NK-92 (cell line): ENCODE measurements around the gene SCAF8.
"Not testable (repeated sequence)": the region's sequence is repeated elsewhere in the genome, so short reads cannot be mapped to it uniquely, and the experiment has no call there.

Experiments used
- DNase-seq: peaks from one replicate; lab custom pipeline; 2025; ENCODE audit not compliant: unreplicated experiment; lab: John Stamatoyannopoulos, UW

Gene SCAF8

DNA sequence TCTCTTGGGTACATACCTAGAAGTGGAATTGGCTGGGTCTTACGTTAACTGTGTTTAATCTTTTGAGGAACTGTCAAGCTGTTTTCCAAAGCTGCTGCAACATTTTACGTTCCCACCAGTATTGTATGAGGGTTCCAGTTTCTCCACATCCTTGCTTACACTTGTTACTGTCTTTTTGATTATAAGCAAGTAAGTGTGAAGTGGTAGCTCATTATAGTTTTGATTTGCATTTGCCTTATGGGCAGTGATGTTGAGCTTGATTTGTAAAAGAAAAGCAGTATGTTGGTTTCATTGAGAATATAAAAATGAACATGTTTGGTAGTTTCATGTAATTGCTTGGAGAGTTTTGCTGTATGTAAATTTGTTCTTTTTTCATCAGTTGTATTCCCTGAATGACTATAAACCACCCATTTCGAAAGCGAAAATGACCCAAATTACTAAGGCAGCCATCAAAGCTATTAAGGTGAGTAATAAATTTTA, 40.4 kb downstream of the SCAF8 start:
- DNase-seq = no peak

DNA sequence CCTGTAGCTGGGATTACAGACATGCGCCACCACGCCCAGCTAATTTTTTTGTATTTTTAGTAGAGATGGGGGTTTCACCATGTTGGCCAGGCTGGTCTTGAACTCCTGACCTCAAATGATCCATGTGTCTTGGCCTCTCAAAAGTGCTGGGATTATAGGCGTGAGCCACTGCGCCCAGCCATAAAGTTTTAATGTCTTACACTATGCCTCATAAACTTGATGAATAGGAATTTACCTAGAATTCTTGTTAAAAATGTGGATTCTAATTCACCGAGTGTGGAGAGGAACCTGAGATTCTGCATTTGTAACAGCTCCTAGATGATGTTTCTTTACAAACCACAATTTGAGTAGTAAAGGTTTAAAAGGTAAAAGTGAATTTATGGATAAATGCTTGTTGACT, 45.9 kb downstream of the SCAF8 start:
- not testable (repeated sequence) for DNase-seq

DNA sequence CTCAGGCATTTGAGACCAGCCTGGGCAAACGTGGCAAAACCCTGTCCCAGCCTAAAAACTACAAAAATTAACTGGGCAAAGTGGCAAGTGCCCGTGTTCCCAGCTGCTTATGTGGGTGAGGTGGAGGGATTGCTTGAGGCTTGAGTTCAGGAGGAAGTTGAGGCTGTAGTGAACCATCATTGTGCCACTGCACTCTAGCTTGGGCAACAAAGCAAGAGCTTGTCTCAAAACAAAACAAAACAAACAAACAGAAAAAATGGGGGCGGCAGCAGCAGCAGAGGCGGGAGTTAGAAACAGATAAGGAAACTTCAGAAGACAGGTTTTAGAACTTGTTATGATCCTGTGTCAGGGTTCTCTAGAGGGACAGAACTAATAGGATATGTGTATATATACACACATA, 49.0 kb downstream of the SCAF8 start:
- no peak for DNase-seq

DNA sequence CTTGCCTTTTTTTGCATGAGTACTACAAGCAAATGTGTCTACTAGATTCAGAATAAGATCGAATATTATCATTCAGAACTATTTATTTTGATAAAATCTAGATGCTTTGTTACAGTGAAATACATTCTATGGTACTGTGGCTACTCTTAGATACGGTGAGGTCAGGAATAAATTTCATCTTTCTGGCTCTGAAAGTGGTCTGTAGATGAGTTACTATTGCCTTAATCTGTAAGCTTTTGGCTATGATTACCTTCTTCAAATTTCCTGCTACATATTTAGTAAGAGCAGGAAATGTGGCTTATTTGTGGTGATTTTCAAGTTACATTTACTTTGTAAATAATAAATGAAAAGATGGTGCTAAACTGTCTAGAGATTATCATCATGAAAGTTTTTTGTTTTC, 50.0 kb downstream of the SCAF8 start:
- DNase-seq = no peak

DNA sequence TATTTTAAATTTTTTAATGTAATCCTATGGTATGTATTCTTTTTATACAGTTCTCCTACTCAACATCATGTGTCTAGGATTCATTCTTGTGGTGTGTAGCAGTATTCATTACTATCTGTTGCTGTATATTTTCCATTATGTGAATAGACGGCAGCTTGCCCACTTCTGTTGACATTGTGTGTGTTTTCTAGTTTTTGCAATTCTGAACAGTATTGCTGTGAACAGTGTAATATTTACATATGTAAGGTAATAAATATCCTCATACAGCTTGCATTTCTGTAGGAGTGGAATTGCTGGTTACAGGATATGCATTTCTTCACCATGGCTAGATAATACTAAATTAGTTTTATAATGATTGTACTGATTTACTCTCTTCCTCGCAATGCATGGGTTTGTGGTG, 51.9 kb downstream of the SCAF8 start:
- no peak for DNase-seq

DNA sequence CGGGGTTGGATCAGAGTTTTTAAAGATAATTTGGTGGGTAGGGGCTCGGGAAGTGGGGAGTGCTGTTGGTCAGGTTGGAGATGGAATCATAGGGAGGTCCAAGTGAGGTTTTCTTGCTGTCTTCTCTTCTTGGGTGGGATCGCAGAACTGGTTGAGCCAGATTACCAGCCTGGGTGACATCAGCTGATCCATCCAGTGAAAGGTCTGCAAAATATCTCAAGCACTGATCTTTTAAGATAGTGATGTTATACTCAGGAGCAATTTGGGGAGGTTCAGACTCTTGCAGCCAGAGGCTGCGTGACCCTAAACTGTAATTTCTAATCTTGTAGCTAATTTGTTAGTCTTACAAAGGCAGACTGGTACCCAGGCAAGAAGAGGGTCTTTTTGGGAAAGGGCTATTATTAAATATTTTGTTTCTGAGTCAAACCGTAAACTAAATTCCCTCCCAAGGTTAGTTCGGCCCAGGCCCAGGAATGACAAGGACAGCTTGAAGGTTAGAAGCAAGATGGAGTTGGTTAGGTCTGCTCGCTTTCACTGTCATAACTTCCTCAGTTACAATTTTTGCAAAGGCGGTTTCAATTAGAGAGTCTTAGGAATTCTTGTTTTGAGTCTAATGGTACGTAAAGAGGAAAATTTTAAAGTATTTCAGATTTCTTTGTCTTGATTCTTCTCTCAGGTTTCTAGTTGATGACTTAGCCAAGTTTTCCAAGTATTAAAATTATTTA, 53.1 kb downstream of the SCAF8 start:
- no peak for DNase-seq

DNA sequence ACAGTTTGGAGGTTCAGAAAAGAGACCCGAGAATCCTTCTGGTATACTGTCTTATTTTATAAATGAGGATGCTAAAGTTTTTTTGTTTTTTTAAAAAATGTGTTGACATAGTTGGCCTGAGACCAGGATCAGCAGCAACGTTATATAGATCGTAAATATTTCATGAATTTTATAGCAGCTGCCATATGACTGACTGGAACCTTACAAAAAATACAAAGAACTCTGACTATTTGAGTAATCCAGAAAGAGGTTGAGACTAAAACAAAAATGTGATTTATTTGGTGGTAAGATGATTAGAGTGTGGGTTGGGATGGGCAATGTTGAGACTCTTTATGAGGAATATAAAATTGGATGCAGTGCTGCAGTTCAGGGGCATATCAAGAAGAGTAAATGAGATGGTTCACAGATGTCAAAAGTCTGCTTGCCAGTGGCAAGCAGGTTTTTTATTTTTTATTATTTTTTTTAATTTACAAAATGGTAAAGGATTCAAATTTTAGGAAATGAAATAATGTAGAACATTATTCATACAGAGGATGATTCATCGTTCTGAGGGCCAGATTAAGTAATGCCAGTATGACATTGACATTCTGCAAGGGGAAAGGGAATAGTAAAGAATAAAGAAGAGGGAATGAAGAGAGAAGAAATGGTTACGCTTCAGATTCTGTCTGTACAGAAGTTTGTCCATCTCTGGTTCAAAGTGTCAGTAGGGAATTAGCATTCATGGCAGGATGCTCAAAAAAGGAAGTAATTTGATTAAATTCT, 58.5 kb downstream of the SCAF8 start:
- no peak for DNase-seq

DNA sequence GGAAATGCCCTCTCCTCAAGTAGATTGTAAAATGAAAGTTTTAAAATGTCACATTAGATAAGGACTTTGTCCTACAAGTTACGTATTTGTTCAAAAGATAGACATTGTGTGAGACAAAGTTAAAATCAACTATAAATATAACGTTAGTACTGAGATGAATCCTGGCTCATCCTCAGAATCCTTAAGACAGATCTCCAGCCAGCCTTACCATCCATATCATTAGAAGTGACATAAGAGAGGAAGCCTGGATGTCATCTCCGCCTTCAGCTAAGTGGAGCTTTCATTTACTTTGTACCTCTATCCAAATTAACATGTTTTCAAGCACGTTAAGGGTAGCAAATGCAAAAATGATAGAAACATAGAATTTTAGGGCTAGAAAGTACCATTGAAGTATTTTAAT, 59.1 kb downstream of the SCAF8 start:
- DNase-seq = no peak

DNA sequence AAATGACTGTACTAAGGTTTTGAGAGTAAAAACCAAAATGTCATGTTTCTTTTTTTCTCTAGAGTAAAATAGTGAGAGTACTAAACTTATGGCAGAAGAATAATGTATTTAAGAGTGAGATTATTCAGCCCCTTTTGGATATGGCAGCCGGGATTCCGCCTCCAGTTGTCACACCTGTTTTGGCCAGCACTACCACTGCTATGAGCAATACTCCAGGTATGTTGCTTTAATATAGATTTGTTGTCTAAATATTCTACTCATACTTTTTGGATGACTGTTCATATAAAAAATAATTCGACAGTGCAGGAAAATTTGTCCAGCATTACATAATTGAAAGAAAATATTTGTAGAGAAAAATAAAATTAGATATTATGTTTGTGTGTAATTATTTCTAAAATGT, 59.5 kb downstream of the SCAF8 start:
- no peak for DNase-seq

DNA sequence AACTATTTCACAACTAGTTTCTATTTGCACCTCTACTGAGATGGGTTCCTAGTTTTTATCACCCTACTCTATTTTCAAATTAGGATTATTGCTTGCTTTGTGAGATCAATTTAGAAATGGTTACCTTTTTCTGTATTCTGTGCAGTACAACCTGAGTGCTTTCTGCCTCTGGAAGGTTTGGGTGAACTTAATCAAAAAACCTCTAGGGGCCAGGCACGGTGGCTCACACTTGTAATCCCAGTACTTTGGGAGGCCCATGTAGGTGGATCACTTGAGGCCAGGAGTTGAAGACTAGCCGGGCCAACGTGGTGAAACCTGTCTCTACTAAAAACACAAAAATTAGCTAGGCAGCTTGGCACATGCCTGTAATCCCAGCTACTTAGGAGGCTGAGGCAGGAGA, 63.3 kb downstream of the SCAF8 start:
- no peak for DNase-seq

DNA sequence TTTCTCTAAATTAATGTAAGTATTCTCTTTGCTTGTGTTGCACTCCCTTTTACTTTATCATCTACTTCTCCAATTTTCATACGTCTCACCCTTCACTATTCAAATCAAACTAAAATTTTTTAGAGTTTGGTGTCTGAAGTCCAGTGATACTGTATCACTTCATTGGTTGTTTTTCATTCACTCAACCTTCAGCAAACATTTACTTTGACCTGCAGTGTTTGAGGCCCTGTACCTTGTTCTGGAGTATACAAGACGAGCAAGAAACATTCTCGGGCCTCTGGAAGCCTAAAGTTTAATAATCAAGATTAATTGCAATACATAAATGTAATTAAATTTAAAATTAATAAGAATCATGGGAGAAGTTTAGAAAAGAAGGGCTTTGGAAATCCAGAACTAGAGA, 64.6 kb downstream of the SCAF8 start:
- DNase-seq = no peak

DNA sequence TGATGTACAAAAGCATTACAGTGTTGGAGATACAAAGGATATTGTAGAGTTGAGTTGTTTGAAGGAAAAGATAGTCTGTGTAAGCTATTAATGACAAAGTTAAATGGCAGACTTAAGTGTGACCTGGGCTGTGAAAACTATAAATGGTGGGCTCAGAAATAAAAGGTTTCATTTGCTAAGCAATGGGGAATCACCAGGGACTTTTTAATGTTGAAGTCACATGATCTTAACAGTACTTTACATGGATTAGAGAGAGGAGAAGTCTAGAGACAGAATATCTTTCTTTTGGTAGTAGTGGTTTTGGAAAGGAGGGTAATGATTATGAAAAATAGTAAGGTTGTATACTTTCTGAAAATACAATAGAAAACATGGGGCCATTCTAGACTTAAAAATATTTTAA, 67.1 kb downstream of the SCAF8 start:
- DNase-seq = no peak

DNA sequence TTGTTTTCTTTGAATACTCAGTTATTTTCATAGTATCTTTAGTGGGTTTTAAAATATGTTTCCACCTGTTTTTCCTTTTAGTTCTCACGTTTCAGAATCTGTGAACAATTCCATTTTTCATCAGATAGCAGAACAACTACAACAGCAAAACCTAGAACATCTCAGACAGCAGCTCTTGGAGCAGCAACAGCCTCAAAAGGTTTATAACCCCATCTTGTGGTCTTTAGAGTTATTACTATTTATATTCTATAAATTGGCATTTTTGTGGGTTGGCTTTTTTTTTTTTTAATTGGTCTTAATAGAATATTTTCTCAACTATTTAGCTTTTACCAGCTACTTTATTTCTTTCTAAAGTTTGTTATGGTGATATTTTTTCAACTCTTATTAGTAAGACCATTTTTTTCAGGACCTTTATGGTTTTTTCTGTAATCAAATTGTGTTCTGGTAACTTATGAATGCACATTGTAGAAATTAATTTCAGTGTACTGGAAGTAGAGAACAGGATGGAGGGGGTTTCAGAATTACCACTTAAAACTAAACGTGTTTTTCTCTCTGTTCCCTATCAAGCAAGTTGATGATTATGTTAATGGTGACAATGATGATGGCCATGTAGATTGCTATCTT, 72.2 kb downstream of the SCAF8 start:
- no peak for DNase-seq

DNA sequence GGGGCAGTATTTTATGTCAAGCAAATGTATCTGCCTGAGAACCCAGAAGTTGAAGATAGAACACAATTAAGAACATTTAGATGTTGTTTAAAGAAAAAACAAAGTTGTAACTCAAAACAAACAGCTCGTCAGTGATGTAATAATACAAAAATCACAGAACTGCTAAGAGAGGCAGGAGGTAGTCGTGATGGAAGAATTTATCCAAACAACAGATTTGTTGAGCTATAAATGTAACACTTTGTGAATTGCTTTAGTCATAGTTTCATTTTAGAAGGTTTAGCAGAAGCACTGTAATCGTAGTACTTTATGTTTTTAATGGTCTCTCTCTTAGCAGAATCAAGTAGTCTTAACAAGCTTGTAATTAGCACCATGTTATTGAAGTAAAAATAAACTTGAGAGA, 73.6 kb downstream of the SCAF8 start:
- DNase-seq = no peak

DNA sequence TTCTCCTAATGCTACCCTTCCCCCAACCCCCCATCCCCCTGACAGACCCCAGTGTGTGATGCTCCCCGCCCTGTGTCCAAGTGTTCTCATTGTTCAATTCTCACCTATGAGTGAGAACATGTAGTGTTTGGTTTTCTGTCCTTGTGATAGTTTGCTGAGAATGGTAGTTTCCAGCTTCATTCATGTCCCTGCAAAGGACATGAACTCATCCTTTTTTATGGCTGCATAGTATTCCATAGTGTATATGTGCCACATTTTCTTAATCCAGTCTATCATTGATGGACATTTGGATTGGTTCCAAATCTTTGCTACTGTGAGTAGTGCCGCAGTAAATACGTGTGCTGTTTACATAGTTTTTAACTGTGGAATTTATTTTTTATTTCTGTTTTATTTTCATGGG, 78.4 kb downstream of the SCAF8 start:
- DNase-seq = not testable (repeated sequence)

DNA sequence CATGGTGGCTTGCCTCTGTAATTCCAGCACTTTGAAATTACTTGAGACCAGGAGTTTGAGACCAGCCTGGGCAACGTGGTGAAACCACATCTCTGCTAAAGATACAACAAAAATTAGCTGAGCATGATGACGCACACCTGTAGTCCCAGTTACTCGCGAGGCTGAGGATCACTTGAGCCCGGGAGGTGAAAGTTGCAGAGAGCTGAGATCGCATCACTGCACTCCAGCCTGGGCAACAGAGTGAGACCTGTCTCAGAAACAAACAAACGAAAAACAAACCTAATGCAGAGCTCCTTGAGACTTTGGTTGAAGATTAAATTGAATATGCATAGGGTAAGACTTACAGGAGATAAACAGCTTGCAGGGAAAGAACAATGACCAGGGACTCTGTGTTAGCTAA, 80.8 kb downstream of the SCAF8 start:
- no peak for DNase-seq

DNA sequence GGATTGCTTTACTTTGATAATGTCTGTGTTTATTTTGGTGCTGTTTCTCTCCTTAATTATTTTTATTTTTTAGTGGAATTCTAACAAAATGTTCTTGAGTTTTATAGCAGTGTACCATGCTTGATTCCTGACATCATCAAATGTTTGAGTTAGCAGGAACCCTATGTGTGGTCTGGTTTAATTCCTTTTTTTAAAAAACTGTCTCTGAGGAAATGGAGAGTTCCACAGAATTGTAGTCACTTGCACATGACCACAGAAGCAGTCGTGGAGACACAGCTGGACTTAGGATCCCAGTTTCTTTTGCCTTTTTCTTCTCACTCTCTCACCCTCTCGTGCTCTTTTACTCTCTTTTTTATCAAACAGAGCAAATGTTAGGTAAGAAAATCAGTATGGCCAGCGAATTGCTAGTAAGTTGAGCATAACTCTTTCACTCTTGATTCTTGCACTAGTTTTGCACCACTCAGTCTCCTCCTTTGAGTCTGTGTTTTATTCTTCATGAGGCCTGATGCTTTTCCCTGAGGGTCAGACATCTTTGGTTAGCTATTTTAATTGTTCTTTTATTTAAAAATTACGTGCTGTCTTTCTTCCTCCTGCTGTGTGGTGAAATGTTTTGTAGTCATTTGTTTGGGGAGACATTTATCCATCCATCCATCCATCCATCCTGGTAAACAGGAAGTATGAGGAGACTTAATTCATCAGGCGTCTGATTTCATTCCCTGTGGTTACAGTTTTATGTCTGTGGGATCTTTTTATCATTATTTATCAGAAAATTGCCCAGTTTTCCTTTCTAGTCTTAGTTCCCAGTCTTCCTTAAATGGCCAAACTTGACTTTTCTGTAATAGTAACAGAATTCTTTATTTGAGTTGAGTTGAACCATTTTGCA, 83.0 kb downstream of the SCAF8 start:
- no peak for DNase-seq

DNA sequence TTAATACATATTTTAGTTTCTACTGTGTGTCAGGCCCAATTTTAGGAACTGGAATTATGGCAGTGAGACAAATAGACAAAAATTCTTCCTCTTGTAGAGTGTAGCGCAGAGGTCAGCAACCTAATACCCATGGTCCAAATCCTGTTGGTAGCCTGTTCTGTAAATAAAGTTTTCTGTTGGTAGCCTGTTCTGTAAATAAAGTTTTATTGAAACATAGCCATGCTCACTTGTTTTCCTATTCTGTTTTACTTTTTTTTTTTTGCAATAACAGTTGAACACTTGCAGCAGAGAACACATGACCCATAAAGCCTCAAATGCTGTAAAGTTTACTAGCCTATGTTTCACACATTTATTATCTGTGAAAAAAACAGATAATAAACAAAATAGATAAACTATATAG, 87.9 kb downstream of the SCAF8 start:
- no peak for DNase-seq

DNA sequence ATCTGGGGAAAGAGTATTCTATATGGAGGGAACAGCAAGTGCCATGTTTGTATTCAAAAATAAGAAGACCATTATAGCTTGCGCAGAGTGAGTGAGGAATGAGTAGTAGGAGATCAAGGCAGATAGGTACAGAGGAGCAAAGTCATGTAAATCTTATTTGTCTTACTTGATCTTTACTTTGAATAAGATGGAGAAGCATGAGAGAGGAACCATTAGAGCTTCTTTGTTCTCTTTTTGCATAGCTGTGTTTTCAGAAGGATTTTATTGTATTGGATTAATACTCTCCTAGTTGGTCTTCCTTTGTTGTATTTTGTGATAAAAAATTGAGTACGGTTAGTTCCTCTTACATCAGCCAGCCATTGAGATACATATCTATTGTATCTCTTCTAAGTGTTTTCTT, 88.4 kb downstream of the SCAF8 start:
- DNase-seq = no peak

DNA sequence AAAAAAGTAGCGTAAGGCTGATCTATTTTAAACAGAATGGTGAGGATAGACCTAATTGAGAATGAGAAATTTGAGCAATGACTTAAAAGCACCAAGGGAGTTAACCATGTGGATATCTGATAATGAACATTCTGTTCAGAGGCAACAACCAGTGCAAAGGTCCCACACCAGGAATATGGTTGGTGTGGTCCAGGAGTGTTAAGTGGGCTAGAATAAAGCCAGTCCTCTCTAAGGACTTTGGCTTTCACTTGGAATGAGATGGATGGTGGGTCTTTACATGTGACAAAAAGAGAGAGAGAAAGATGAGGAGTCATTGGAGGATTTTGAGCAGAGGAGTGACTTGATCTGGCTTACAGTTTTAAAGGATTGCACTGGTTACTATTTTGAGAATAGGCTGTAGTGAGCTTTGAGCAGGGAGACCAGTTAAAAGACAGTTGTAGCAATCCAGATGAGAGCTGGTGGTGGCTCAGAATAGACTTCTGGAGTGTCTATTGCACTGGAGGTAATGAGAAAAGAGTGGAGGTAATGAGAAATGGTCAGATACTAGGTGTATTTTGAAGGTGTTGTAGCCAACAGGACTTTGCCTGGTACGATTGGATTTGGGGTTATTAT, 89.8 kb downstream of the SCAF8 start:
- no peak for DNase-seq

DNA sequence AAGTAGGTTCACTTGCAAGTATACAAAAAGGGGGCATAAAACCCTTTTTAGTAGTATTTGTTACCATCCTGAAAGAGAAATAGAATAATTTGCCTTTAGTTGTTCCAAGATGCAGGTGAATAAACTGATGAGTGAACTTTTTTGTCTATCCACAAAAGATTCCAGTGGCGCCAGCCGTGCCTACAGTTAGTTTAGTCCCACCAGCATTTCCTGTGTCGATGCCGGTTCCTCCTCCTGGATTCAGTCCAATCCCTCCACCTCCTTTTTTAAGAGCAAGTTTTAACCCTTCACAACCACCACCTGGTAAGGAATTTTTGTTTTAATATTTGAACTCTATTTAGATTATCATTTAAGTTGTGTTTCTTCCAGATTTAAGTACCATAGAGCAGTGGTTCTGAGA, 90.9 kb downstream of the SCAF8 start:
- no peak for DNase-seq
